SK-N-SH treated with all-trans-retinoic acid at 6 μM for 48 hours (cell line): ENCODE data around the gene CORO2A.

Source experiments
- OSR1 ChIP-seq: fragments of 250-450 bp; sonication (Bioruptor Pico); IDR thresholded peaks from 2 replicates; pipeline ENCODE4 v1.8.0; 2022; ENCODE audit warnings: moderate library complexity, mild to moderate bottlenecking, inconsistent platforms
- ZFP3 ChIP-seq: fragments of 250-450 bp; sonication (Bioruptor Pico); IDR thresholded peaks from 2 replicates; pipeline ENCODE4 v1.5.0; 2020; ENCODE audit warnings: mild to moderate bottlenecking, moderate library complexity

DNA sequence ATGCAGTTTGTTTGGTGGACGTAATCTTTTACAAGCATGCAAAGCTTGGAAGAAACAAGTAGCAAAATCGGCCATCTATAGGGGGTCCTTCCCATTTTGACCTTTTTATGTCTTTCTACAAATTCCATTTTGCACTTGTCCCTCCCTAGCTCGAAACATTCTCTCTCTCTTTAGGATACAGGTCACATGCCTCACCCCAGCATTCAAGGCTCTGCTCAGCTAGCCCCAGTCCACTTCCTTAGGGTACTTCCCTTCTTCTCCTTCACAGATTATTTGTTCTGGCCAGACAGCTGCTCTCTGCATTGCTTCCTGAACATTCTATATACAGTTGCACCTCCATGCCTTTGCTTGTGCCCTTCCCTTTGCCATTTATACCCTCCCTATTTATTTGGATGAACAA, 41.7 kb downstream of the CORO2A start:
- no peak for TF ChIP-seq OSR1 (CRISPR knock-in tag)
- TF ChIP-seq ZFP3 (CRISPR knock-in tag): no peak
